ENCODE measurements around the gene FAM24A. TPM values are rescaled to one million over a fixed set of nuclear protein-coding genes. Genes with fewer than 3 reads are reported as not detected.

The FAM24A gene
- total and polyA plus RNA-seq, 2 experiments from 2014 or later, result not detected

DNA sequence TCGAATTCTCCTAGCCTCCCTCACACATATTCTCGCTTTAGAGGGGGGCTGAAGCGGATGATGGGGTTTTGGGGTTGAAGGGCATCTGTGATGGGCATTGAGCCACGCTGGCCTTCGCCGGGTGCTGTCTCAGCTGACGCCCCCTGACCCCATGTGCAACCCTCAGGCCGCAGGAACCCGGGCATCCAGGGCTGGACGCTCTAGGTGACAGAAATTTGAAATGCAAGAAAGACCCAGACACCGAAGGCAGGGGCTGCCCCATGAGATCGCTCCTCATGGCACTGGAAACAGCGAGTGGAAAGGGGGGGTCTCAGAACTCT is 44.3 kb downstream of the FAM24A start:
- DNase-seq (ENCODE audit: low spot score) (no peak), ATAC-seq (no peak)
- TF ChIP-seq EZH2 (IDR thresholded peaks at IDR 0.05; ENCODE audit: low read depth, unreplicated experiment) (no peak), JUNB (IDR thresholded peaks at IDR 0.05; ENCODE audit: unreplicated experiment) (no peak), POLR2AphosphoS5 (IDR thresholded peaks at IDR 0.05; ENCODE audit: low read depth) (no peak), CREB1 (CRISPR knock-in tag; IDR thresholded peaks at IDR 0.05; ENCODE audit: low read depth) (no peak), STAT1 (IDR thresholded peaks at IDR 0.05; ENCODE audit: unreplicated experiment) (no peak), EZH2phosphoT487 (IDR thresholded peaks at IDR 0.05; ENCODE audit: unreplicated experiment) (no peak), NANOG (IDR thresholded peaks at IDR 0.05; ENCODE audit: borderline replicate concordance) (no peak), ZNF331 (CRISPR knock-in tag; IDR thresholded peaks at IDR 0.05; ENCODE audit: low read depth) (no peak)
- TF ChIP-seq, protein P1, sequence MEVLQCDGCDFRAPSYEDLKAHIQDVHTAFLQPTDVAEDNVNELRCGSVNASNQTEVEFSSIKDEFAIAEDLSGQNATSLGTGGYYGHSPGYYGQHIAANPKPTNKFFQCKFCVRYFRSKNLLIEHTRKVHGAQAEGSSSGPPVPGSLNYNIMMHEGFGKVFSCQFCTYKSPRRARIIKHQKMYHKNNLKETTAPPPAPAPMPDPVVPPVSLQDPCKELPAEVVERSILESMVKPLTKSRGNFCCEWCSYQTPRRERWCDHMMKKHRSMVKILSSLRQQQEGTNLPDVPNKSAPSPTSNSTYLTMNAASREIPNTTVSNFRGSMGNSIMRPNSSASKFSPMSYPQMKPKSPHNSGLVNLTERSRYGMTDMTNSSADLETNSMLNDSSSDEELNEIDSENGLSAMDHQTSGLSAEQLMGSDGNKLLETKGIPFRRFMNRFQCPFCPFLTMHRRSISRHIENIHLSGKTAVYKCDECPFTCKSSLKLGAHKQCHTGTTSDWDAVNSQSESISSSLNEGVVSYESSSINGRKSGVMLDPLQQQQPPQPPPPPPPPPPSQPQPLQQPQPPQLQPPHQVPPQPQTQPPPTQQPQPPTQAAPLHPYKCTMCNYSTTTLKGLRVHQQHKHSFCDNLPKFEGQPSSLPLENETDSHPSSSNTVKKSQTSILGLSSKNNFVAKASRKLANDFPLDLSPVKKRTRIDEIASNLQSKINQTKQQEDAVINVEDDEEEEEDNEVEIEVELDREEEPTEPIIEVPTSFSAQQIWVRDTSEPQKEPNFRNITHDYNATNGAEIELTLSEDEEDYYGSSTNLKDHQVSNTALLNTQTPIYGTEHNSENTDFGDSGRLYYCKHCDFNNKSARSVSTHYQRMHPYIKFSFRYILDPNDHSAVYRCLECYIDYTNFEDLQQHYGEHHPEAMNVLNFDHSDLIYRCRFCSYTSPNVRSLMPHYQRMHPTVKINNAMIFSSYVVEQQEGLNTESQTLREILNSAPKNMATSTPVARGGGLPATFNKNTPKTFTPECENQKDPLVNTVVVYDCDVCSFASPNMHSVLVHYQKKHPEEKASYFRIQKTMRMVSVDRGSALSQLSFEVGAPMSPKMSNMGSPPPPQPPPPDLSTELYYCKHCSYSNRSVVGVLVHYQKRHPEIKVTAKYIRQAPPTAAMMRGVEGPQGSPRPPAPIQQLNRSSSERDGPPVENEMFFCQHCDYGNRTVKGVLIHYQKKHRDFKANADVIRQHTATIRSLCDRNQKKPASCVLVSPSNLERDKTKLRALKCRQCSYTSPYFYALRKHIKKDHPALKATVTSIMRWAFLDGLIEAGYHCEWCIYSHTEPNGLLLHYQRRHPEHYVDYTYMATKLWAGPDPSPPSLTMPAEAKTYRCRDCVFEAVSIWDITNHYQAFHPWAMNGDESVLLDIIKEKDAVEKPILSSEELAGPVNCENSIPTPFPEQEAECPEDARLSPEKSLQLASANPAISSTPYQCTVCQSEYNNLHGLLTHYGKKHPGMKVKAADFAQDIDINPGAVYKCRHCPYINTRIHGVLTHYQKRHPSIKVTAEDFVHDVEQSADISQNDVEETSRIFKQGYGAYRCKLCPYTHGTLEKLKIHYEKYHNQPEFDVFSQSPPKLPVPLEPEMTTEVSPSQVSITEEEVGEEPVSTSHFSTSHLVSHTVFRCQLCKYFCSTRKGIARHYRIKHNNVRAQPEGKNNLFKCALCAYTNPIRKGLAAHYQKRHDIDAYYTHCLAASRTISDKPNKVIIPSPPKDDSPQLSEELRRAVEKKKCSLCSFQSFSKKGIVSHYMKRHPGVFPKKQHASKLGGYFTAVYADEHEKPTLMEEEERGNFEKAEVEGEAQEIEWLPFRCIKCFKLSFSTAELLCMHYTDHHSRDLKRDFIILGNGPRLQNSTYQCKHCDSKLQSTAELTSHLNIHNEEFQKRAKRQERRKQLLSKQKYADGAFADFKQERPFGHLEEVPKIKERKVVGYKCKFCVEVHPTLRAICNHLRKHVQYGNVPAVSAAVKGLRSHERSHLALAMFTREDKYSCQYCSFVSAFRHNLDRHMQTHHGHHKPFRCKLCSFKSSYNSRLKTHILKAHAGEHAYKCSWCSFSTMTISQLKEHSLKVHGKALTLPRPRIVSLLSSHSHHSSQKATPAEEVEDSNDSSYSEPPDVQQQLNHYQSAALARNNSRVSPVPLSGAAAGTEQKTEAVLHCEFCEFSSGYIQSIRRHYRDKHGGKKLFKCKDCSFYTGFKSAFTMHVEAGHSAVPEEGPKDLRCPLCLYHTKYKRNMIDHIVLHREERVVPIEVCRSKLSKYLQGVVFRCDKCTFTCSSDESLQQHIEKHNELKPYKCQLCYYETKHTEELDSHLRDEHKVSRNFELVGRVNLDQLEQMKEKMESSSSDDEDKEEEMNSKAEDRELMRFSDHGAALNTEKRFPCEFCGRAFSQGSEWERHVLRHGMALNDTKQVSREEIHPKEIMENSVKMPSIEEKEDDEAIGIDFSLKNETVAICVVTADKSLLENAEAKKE (CRISPR knock-in tag; IDR thresholded peaks at IDR 0.05), result no peak
- TF ChIP-seq, protein P2, sequence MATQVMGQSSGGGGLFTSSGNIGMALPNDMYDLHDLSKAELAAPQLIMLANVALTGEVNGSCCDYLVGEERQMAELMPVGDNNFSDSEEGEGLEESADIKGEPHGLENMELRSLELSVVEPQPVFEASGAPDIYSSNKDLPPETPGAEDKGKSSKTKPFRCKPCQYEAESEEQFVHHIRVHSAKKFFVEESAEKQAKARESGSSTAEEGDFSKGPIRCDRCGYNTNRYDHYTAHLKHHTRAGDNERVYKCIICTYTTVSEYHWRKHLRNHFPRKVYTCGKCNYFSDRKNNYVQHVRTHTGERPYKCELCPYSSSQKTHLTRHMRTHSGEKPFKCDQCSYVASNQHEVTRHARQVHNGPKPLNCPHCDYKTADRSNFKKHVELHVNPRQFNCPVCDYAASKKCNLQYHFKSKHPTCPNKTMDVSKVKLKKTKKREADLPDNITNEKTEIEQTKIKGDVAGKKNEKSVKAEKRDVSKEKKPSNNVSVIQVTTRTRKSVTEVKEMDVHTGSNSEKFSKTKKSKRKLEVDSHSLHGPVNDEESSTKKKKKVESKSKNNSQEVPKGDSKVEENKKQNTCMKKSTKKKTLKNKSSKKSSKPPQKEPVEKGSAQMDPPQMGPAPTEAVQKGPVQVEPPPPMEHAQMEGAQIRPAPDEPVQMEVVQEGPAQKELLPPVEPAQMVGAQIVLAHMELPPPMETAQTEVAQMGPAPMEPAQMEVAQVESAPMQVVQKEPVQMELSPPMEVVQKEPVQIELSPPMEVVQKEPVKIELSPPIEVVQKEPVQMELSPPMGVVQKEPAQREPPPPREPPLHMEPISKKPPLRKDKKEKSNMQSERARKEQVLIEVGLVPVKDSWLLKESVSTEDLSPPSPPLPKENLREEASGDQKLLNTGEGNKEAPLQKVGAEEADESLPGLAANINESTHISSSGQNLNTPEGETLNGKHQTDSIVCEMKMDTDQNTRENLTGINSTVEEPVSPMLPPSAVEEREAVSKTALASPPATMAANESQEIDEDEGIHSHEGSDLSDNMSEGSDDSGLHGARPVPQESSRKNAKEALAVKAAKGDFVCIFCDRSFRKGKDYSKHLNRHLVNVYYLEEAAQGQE (IDR thresholded peaks at IDR 0.05; ENCODE audit: unreplicated experiment), result no peak
- TF ChIP-seq, protein P3, sequence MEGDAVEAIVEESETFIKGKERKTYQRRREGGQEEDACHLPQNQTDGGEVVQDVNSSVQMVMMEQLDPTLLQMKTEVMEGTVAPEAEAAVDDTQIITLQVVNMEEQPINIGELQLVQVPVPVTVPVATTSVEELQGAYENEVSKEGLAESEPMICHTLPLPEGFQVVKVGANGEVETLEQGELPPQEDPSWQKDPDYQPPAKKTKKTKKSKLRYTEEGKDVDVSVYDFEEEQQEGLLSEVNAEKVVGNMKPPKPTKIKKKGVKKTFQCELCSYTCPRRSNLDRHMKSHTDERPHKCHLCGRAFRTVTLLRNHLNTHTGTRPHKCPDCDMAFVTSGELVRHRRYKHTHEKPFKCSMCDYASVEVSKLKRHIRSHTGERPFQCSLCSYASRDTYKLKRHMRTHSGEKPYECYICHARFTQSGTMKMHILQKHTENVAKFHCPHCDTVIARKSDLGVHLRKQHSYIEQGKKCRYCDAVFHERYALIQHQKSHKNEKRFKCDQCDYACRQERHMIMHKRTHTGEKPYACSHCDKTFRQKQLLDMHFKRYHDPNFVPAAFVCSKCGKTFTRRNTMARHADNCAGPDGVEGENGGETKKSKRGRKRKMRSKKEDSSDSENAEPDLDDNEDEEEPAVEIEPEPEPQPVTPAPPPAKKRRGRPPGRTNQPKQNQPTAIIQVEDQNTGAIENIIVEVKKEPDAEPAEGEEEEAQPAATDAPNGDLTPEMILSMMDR (conservative IDR thresholded peaks at IDR 0.05; ENCODE audit: low read depth in 2 of 2), result no peak
- H4K20me1 ChIP-seq (replicated peaks; ENCODE audit: insufficient read depth), result peaks cover 2% of the 10 kb centered on the region; the same call in 1 of the 2 replicates
- peak overlapping the region; percentile 99 for H2AFZ ChIP-seq
- Mint-ChIP-seq H3K4me1 (peaks cover 9% of the 10 kb centered on the region), H3K9me3 (peaks cover 18% of the 10 kb centered on the region; the same call in 2 of the 3 replicates), H3K27me3 (ENCODE audit: insufficient read depth, low read depth, poor library complexity) (peaks cover 34% of the 10 kb centered on the region), H3K36me3 (ENCODE audit: low read depth) (peaks cover 7% of the 10 kb centered on the region), H3K27ac (no peak overlapping the region), H3K4me3 (peak overlapping the region; percentile 76)
- H3K4me2 ChIP-seq, result peak overlapping the region; percentile 55; the same call in 1 of the 2 replicates
- H3K79me2 ChIP-seq (replicated peaks; ENCODE audit: insufficient read depth), result no peaks in the 10 kb centered on the region; the same call in 1 of the 2 replicates
- H3K4me1 ChIP-seq (ENCODE audit: insufficient read depth), result peaks cover 4% of the 10 kb centered on the region; the same call in 1 of the 2 replicates
- no peak overlapping the region for H3K27ac ChIP-seq (ENCODE audit: low read depth)
- H3K27me3 ChIP-seq (ENCODE audit: insufficient read depth), result peaks cover 30% of the 10 kb centered on the region
- H3K9me2 ChIP-seq (ENCODE audit: insufficient read depth), result peaks cover 12% of the 10 kb centered on the region
- H3K36me3 ChIP-seq (ENCODE audit: insufficient read depth), result no peaks in the 10 kb centered on the region; the same call in 1 of the 2 replicates
- 0 out of 2 replicates have a peak, but pooled peaks cover 2% of the 10 kb centered on the region for H3F3A ChIP-seq (replicated peaks; ENCODE audit: low read depth)
- peak overlapping the region; percentile 86; the same call in 1 of the 2 replicates for H3K4me3 ChIP-seq

Data from GM23338 (cell line).